ENCODE data around the gene KDM4B. TPM values are rescaled to one million over a fixed set of nuclear protein-coding genes. Genes with fewer than 3 reads are reported as not detected.

The KDM4B gene
- total and polyA plus RNA-seq, 7 donors: 9.3 to 45.9 (median 29.5) TPM

DNA sequence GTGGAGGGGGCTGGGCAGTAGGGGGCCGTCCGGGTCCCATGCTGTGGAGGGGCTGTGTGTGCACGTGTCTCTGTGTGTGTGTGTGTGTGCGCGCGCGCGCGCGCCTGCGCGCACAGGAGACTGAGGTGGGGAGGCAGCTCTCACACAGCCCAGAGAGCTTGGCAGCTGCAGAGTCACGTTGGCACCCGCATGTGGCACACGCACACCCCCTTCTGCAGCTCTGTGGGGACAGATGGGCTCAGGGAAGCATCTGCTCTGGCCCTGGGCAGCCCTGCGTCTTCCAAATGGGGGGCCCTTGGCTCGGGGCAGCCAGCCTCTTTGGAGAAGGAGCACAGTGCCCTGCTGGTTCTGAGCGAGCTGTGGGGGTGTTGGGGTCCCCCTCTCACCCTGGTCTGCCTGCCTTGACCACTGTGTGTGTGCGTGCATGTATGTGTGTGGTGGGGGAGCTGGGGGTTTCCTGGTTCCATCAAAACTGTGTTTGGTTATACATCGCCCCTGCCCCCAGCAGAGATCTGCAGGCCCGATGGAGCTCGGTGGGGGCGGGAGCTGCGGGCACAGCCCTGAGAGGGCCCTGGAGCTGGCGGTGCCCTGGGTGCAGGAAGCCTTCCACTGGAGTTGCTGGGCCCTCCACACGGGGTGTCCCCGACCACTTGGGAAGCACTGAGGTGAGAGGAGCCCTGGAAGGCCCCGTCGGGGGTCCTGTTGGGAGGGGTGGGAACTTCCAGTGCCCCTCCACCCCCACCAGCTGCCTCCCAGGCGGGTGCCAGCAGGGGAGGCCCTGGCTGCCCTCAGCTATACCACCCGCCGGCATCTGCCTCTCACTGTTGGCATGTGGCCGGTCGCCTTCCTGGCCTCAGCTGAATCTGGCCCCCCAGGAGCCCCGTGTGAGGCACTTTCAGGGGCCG lies 67.1 kb downstream of the KDM4B start:
- Histone ChIP-seq H3K4me1 (peaks cover 47% of the 10 kb centered on the region), H3K27me3 (ENCODE audit: insufficient read depth in 3 of 3, low read length in 2 of 3) (no peaks in the 10 kb centered on the region), H3K9me3 (no peaks in the 10 kb centered on the region), H3K4me3 (peak overlapping the region; percentile 22), H3K36me3 (ENCODE audit: insufficient read depth in 1 of 2, low read depth in 1 of 2) (peaks cover 3 to 21% of the 10 kb centered on the region in 2 donors), H3K27ac (peak overlapping the region; percentile 73)
- ATAC-seq (peak; percentile 3 to 33 (median 20)), DNase-seq (no peak)
- TF ChIP-seq, protein P1, sequence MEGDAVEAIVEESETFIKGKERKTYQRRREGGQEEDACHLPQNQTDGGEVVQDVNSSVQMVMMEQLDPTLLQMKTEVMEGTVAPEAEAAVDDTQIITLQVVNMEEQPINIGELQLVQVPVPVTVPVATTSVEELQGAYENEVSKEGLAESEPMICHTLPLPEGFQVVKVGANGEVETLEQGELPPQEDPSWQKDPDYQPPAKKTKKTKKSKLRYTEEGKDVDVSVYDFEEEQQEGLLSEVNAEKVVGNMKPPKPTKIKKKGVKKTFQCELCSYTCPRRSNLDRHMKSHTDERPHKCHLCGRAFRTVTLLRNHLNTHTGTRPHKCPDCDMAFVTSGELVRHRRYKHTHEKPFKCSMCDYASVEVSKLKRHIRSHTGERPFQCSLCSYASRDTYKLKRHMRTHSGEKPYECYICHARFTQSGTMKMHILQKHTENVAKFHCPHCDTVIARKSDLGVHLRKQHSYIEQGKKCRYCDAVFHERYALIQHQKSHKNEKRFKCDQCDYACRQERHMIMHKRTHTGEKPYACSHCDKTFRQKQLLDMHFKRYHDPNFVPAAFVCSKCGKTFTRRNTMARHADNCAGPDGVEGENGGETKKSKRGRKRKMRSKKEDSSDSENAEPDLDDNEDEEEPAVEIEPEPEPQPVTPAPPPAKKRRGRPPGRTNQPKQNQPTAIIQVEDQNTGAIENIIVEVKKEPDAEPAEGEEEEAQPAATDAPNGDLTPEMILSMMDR (IDR thresholded peaks at IDR 0.05): no peak
- intact Hi-C loops (cut with DNase I): loop anchor here in 1 of 2 donors (10.0 kb wide), 2 partner anchors 121 to 221 kb away; no protein-coding TSS in a partner anchor
- 34 to 60% (median 45%) methylated on average over 25 to 36 of the region's 36 CpGs for WGBS, 3 donors

DNA sequence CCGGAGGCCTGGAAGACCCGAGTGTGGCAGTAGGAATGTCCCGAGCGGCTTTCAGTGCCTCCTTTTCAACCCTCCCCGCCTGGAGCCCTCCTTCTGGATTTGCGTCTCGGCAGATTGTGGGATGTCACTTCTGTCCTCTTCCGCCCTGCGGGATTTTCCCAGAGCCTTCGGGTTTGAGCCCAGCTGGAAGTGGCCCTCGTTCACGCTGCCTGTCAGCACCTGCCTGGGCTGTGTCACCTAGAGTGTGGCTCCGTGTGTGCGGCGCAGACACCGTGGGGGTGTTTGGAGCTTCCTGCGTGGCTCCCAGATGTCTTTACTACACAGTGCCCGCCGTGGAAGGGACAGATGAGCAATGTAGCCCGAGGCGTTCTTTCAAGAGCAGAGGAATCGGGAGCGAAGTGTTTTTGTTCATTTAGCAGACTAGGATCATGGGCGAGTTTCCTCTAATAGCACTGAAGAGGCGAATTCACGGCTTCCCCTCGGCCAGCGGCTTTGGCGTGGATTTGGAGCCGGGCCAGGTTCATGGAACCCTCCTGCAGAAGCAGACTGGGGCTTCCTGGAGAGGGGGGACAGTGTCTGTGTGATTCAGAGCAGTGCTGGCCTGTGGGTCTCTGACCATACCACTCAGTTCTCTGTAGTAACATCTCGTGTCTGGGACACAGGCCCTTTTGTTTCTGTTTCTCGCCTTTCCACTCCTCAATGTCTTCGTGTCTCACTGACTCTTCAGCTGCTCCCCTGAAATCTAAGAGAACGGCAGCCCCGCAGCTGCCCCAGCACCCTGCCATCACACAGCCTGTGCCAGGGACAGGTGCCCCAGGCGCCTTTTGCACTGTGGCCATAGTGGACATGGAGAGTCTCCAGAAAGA lies 68.0 kb downstream of the KDM4B start:
- intact Hi-C loops (cut with DNase I): loop anchor here in 1 of 2 donors (10.0 kb wide), 2 partner anchors 122 to 222 kb away; no protein-coding TSS in a partner anchor
- H3K27me3 ChIP-seq (ENCODE audit: insufficient read depth in 3 of 3, low read length in 2 of 3): no peaks in the 10 kb centered on the region
- peak; percentile 15 to 52 (median 42) for ATAC-seq
- peak overlapping the region; percentile 22 for H3K4me3 ChIP-seq
- peak; percentile 60 to 77 for DNase-seq
- TF ChIP-seq, protein P1 (IDR thresholded peaks at IDR 0.05): no peak
- 24 to 36% (median 26%) methylated on average over 35 to 36 of the region's 36 CpGs for WGBS, 3 donors
- peaks cover 43% of the 10 kb centered on the region for H3K4me1 ChIP-seq
- peak overlapping the region; percentile 73 for H3K27ac ChIP-seq
- peaks cover 3 to 25% of the 10 kb centered on the region in 2 donors for H3K36me3 ChIP-seq (ENCODE audit: insufficient read depth in 1 of 2, low read depth in 1 of 2)
- H3K9me3 ChIP-seq: no peaks in the 10 kb centered on the region

DNA sequence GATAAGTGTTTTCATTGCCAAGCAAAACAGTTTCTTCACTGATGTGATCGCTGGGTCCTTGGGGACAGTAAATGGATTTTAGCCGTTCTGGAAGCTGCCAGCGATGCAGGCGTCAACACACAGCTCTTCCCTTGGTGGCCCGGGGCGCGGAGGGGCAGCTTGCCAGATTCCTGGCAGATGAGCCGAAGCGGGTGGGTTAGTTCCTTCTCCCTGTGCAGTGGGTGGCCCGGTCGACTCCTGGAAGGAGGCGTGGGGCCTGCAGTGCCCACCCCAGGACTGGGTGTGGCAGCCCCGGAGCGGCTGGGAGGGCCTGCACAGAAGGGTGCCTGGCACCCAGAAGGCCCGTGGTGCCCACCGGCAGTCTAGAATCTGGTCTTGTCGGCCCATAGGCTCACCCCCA lies 69.0 kb downstream of the KDM4B start:
- no peak for DNase-seq
- Histone ChIP-seq H3K9me3 (no peaks in the 10 kb centered on the region), H3K4me1 (peaks cover 43% of the 10 kb centered on the region), H3K27me3 (ENCODE audit: insufficient read depth in 3 of 3, low read length in 2 of 3) (no peaks in the 10 kb centered on the region), H3K4me3 (no peak overlapping the region), H3K36me3 (ENCODE audit: insufficient read depth in 1 of 2, low read depth in 1 of 2) (peaks cover 3 to 31% of the 10 kb centered on the region in 2 donors), H3K27ac (no peak overlapping the region)
- TF ChIP-seq, protein P1 (IDR thresholded peaks at IDR 0.05): no peak
- 35 to 55% (median 43%) methylated on average over 17 of the region's 17 CpGs for WGBS, 3 donors
- intact Hi-C loops (cut with DNase I): loop anchor here in 1 of 2 donors (10.0 kb wide), 2 partner anchors 123 to 223 kb away; no protein-coding TSS in a partner anchor
- ATAC-seq: peak in 1 of 4 donors; percentile 1

DNA sequence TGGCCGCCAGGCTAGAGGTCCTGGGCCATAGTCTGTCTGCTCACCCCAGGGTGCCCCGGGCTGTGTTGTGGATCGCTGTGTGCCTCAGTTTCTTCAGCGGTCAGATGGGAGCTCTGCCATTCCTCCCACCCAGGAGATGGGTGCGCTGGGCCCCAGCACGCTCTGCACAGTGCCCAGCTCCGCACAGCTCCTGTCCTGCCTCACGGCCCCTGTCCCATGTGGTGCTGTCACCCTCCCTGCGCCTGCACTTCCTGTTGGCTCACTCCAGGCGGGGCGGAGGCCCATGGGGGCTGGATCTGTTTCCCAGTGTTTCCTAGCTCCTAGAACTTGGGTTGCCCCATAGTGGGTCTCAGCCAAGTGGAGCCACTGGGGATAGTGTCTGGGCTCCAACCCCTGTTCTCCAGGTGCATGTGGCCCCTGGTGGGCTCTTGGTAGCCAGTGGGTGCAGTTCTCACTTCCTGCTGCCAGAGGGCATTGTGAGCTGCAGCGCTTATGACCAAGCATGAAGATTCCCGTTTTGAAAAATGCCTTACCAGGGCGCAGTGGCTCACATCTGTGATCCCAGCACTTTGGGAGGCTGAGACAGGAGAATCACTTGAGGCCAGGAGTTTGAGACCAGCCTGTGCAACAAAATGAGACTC lies 69.8 kb downstream of the KDM4B start:
- TF ChIP-seq, protein P1 (IDR thresholded peaks at IDR 0.05): peak; percentile 54
- H3K27me3 ChIP-seq (ENCODE audit: insufficient read depth in 3 of 3, low read length in 2 of 3): no peaks in the 10 kb centered on the region
- no peak overlapping the region for H3K4me3 ChIP-seq
- H3K36me3 ChIP-seq (ENCODE audit: insufficient read depth in 1 of 2, low read depth in 1 of 2): peaks cover 3 to 24% of the 10 kb centered on the region in 2 donors
- no peaks in the 10 kb centered on the region for H3K9me3 ChIP-seq
- ATAC-seq (peak in 2 of 4 donors; percentile 9 to 16), DNase-seq (no peak)
- intact Hi-C loops (cut with DNase I): loop anchor here in 1 of 2 donors (10.0 kb wide), 2 partner anchors 124 to 224 kb away; no protein-coding TSS in a partner anchor
- 66 to 84% (median 76%) methylated on average over 14 of the region's 14 CpGs for WGBS, 3 donors
- H3K27ac ChIP-seq: no peak overlapping the region
- peaks cover 43% of the 10 kb centered on the region for H3K4me1 ChIP-seq

Measured in psoas muscle (tissue), 8 donors.